PC-9 (cell line): Measurements from ENCODE around the gene TMEM168. TPM values are rescaled to one million over a fixed set of nuclear protein-coding genes. Genes with fewer than 3 reads are reported as not detected.
"Not testable (repeated sequence)": the region's sequence is repeated elsewhere in the genome, so short reads cannot be mapped to it uniquely, and the experiment has no call there.

Source experiments
- BruUV-seq: library from RNA; stranded (reverse); fragments of 400-500 nt; replicated peaks from 2 replicates; lab custom pipeline; 2021; lab: Mats Ljungman, UMichigan
- CTCF ChIA-PET: fragments of 300-600 bp; sonication (Branson Sonifier 250); formaldehyde crosslinking; loops from one replicate; lab custom pipeline; 2022; ENCODE audit warnings: antibody characterized with exemption; lab: Charles Lee
- POLR2A ChIA-PET: fragments of 300-600 bp; sonication (Branson Sonifier 250); formaldehyde crosslinking; loops from one replicate; lab custom pipeline; 2022; ENCODE audit warnings: antibody characterized with exemption; ENCODE audit not compliant: unreplicated experiment; lab: Charles Lee
- DNase-seq, 2 experiments: peaks; one replicate each; pipeline versions ENCODE4 v3.0.0 to v3.0.0-alpha.2; 2015 to 2022; ENCODE audit warnings: mixed read lengths in 1 of 2
- H2AFZ ChIP-seq: fragments of 200-600 bp; sonication (generic); 2 replicates; pipeline ENCODE4 v1.8.1; 2017; ENCODE audit warnings: antibody characterized with exemption
- H3F3A ChIP-seq: fragments of 200-600 bp; sonication (generic); 2 replicates; pipeline ENCODE4 v1.8.1; 2017; ENCODE audit warnings: antibody characterized with exemption, mild to moderate bottlenecking, low read depth; ENCODE audit not compliant: insufficient read depth
- H3K27ac ChIP-seq: fragments of 200-600 bp; sonication (generic); 2 replicates; pipeline ENCODE4 v1.6.1; 2016; ENCODE audit warnings: mixed run types
- H3K27me3 ChIP-seq: fragments of 200-600 bp; sonication (generic); 2 replicates; pipeline ENCODE4 v1.6.1; 2016; ENCODE audit warnings: low read depth, mixed run types; ENCODE audit not compliant: insufficient read depth
- H3K36me3 ChIP-seq: fragments of 200-600 bp; sonication (generic); 2 replicates; pipeline ENCODE4 v1.6.1; 2016; ENCODE audit warnings: low read depth, mixed run types
- H3K4me1 ChIP-seq: fragments of 200-600 bp; sonication (generic); replicated peaks from 2 replicates; pipeline ENCODE4 v1.6.1; 2016; ENCODE audit warnings: mixed run types; ENCODE audit not compliant: insufficient read depth
- H3K4me2 ChIP-seq: fragments of 200-600 bp; sonication (generic); 2 replicates; pipeline ENCODE4 v1.6.1; 2017; ENCODE audit warnings: mixed run types
- H3K4me3 ChIP-seq: fragments of 200-600 bp; sonication (generic); 2 replicates; pipeline ENCODE4 v1.6.1; 2016; ENCODE audit warnings: mixed run types
- H3K79me2 ChIP-seq: fragments of 200-600 bp; sonication (generic); 2 replicates; pipeline ENCODE4 v1.6.1; 2017; ENCODE audit warnings: low read depth, mixed run types
- H3K9me2 ChIP-seq: fragments of 200-600 bp; sonication (generic); 2 replicates; pipeline ENCODE4 v1.8.1; 2017; ENCODE audit warnings: mild to moderate bottlenecking; ENCODE audit not compliant: insufficient read depth
- H3K9me3 ChIP-seq: fragments of 200-600 bp; sonication (generic); 2 replicates; pipeline ENCODE4 v1.8.1; 2016; ENCODE audit warnings: low read depth; ENCODE audit not compliant: insufficient read depth
- H4K20me1 ChIP-seq: fragments of 200-600 bp; sonication (generic); 2 replicates; pipeline ENCODE4 v1.8.1; 2017; ENCODE audit not compliant: insufficient read depth
- CTCF ChIP-seq: fragments of 200-600 bp; sonication (generic); conservative IDR thresholded peaks from 2 replicates; pipeline ENCODE4 v1.6.1; 2017; ENCODE audit warnings: mixed run types, antibody characterized with exemption, mild to moderate bottlenecking, moderate library complexity
- EZH2 ChIP-seq: fragments of 200-600 bp; sonication (generic); IDR thresholded peaks from 2 replicates; pipeline ENCODE4 v1.8.0; 2017; ENCODE audit warnings: antibody characterized with exemption, low read depth
- intact Hi-C: fragments of 100-400 bp; cut with micrococcal nuclease; formaldehyde crosslinking; loops from one replicate; pipeline ENCODE4 v1.10.0; 2022; ENCODE audit not compliant: unreplicated experiment
- total RNA-seq: library from RNA; stranded (reverse); gene quantifications from 2 replicates; pipeline ENCODE4 v1.2.3, GENCODE V29; 2021

TMEM168 gene
- total RNA-seq, 1 experiment from 2014 or later = 17.2 TPM

GRCh38 chr7:112800486-112800885 is 10.3 kb upstream of the TMEM168 start:
- no peak for DNase-seq

GRCh38 chr7:112799448-112800120 is 9.4 kb upstream of the TMEM168 start:
- Histone ChIP-seq H3K9me3 (no peaks in the 10 kb centered on the region), H3K4me3 (no peak overlapping the region), H3K4me2 (no peak overlapping the region), H3K9me2 (no peaks in the 10 kb centered on the region), H3K79me2 (no peaks in the 10 kb centered on the region), H3K27ac (no peak overlapping the region), H3K27me3 (no peaks in the 10 kb centered on the region), H2AFZ (no peak overlapping the region), H3K4me1 (no peaks in the 10 kb centered on the region), H3F3A (peaks cover 6% of the 10 kb centered on the region; the same call in 1 of the 2 replicates), H4K20me1 (no peaks in the 10 kb centered on the region), H3K36me3 (no peaks in the 10 kb centered on the region)
- POLR2A ChIA-PET = no interaction called here
- intact Hi-C loops = no loop called here
- CTCF ChIA-PET = no interaction called here
- TF ChIP-seq CTCF = no peak
- TF ChIP-seq EZH2 = no peak
- no peak for DNase-seq
- no TSS peak for BruUV-seq

More at GRCh38 chr7:112800486-112800885, 10.3 kb upstream of the TMEM168 start:
- no peaks in the 10 kb centered on the region for H3K36me3 ChIP-seq
- H2AFZ ChIP-seq = no peak overlapping the region
- H3K27ac ChIP-seq = no peak overlapping the region
- no peaks in the 10 kb centered on the region for H4K20me1 ChIP-seq
- no peak overlapping the region for H3K4me3 ChIP-seq
- no peak overlapping the region for H3K4me2 ChIP-seq
- ChIA-PET POLR2A (no interaction called here), CTCF (no interaction called here)
- no peak for TF ChIP-seq EZH2
- TF ChIP-seq CTCF = no peak
- BruUV-seq = no TSS peak
- H3K9me3 ChIP-seq = no peaks in the 10 kb centered on the region
- intact Hi-C loops = no loop called here
- no peaks in the 10 kb centered on the region for H3K79me2 ChIP-seq
- peaks cover 1% of the 10 kb centered on the region; the same call in 1 of the 2 replicates for H3F3A ChIP-seq
- H3K9me2 ChIP-seq = no peaks in the 10 kb centered on the region
- H3K27me3 ChIP-seq = no peaks in the 10 kb centered on the region
- H3K4me1 ChIP-seq = no peaks in the 10 kb centered on the region

- BruUV-seq = no TSS peak
These were observed 8.3 kb upstream of the TMEM168 start for GRCh38 chr7:112798274-112799159.

GRCh38 chr7:112796552-112796951 is 6.4 kb upstream of the TMEM168 start:
- BruUV-seq, H3K9me2 ChIP-seq, DNase-seq: not testable (repeated sequence)

More at GRCh38 chr7:112798274-112799159, 8.3 kb upstream of the TMEM168 start:
- no peaks in the 10 kb centered on the region for H3K9me3 ChIP-seq
- H3K4me3 ChIP-seq = no peak overlapping the region
- DNase-seq = no peak
- no peaks in the 10 kb centered on the region for H3K79me2 ChIP-seq
- H3F3A ChIP-seq = peaks cover 6% of the 10 kb centered on the region; the same call in 1 of the 2 replicates
- no peaks in the 10 kb centered on the region for H4K20me1 ChIP-seq
- no peak for TF ChIP-seq CTCF
- no peak overlapping the region for H3K27ac ChIP-seq
- CTCF ChIA-PET = no interaction called here
- no peaks in the 10 kb centered on the region for H3K9me2 ChIP-seq
- intact Hi-C loops = no loop called here
- POLR2A ChIA-PET = no interaction called here
- H3K27me3 ChIP-seq = no peaks in the 10 kb centered on the region
- H2AFZ ChIP-seq = no peak overlapping the region
- no peak overlapping the region for H3K4me2 ChIP-seq
- H3K36me3 ChIP-seq = no peaks in the 10 kb centered on the region
- H3K4me1 ChIP-seq = no peaks in the 10 kb centered on the region

More at GRCh38 chr7:112796552-112796951, 6.4 kb upstream of the TMEM168 start:
- H3K27me3 ChIP-seq, H3K4me1 ChIP-seq, H3K36me3 ChIP-seq, H3K4me3 ChIP-seq, H3K27ac ChIP-seq, H4K20me1 ChIP-seq, H3K4me2 ChIP-seq, H2AFZ ChIP-seq, H3K79me2 ChIP-seq, intact Hi-C loops, POLR2A ChIA-PET, H3F3A ChIP-seq, CTCF ChIA-PET, H3K9me3 ChIP-seq: not testable (repeated sequence)
